Mesenchymal stem cell (in vitro differentiated cells and primary cell): Measurements from ENCODE around the gene EIF3J. TPM values are rescaled to one million over a fixed set of nuclear protein-coding genes. Genes with fewer than 3 reads are reported as not detected.

Experiments used
- DNase-seq: peaks from one replicate; pipeline ENCODE4 v3.0.0-alpha.2; 2013
- H2AFZ ChIP-seq: one replicate; pipeline ENCODE4 v1.6.1; 2013; ENCODE audit warnings: low read depth, mild to moderate bottlenecking, control low read depth, inconsistent platforms, low read length, moderate library complexity
- H2AK5ac ChIP-seq: 2 replicates; pipeline ENCODE4 v1.6.1; 2013; ENCODE audit warnings: low read length, moderate library complexity, mild to moderate bottlenecking, inconsistent platforms; ENCODE audit not compliant: severe bottlenecking
- H2BK120ac ChIP-seq: one replicate; pipeline ENCODE4 v1.6.1; 2013; ENCODE audit warnings: low read depth, mild to moderate bottlenecking, inconsistent platforms, low read length, moderate library complexity
- H2BK12ac ChIP-seq, 2 experiments: one replicate each; pipeline ENCODE4 v1.6.1; 2013; ENCODE audit warnings: inconsistent platforms in 2 of 2, low read length in 2 of 2, mild to moderate bottlenecking in 2 of 2, moderate library complexity in 2 of 2, control low read depth in 1 of 2
- H2BK15ac ChIP-seq: one replicate; pipeline ENCODE4 v1.6.1; 2013; ENCODE audit warnings: mild to moderate bottlenecking, low read depth, inconsistent platforms; ENCODE audit not compliant: poor library complexity, severe bottlenecking
- H2BK5ac ChIP-seq: 2 replicates; pipeline ENCODE4 v1.6.1; 2013; ENCODE audit warnings: low read depth, mild to moderate bottlenecking, low read length, control low read depth, inconsistent platforms; ENCODE audit not compliant: poor library complexity, severe bottlenecking
- H3K14ac ChIP-seq, 2 experiments: one replicate each; pipeline ENCODE4 v1.6.1; 2013; ENCODE audit warnings: inconsistent platforms in 2 of 2, low read length in 2 of 2, control low read depth in 1 of 2, mild to moderate bottlenecking in 1 of 2, moderate library complexity in 1 of 2
- H3K18ac ChIP-seq, 2 experiments: one replicate each; pipeline ENCODE4 v1.6.1; 2013; ENCODE audit warnings: inconsistent platforms in 2 of 2, low read length in 2 of 2, control low read depth in 1 of 2, low read depth in 1 of 2, mild to moderate bottlenecking in 1 of 2
- H3K23ac ChIP-seq, 2 experiments: one replicate each; pipeline ENCODE4 v1.6.1; 2013; ENCODE audit warnings: inconsistent platforms in 2 of 2, low read length in 2 of 2, mild to moderate bottlenecking in 2 of 2, moderate library complexity in 2 of 2, control low read depth in 1 of 2
- H3K27ac ChIP-seq: 2 replicates; pipeline ENCODE4 v1.5.1; 2013; ENCODE audit warnings: mild to moderate bottlenecking, moderate library complexity, low read length, control low read depth, inconsistent platforms; ENCODE audit not compliant: poor library complexity, severe bottlenecking
- H3K27me3 ChIP-seq, 2 experiments: 2 replicates each; pipeline versions ENCODE4 v1.6.1 to v1.7.0; 2013; ENCODE audit warnings: low read length in 2 of 2, mild to moderate bottlenecking in 2 of 2, moderate library complexity in 2 of 2, control low read depth in 1 of 2, inconsistent platforms in 1 of 2; ENCODE audit not compliant: control insufficient read depth in 1 of 2, insufficient read depth in 1 of 2
- H3K36me3 ChIP-seq, 2 experiments: 2 replicates each; pipeline versions ENCODE4 v1.6.1 to v1.7.0; 2013; ENCODE audit warnings: low read length in 2 of 2, control low read depth in 1 of 2, inconsistent platforms in 1 of 2, low read depth in 1 of 2, mild to moderate bottlenecking in 1 of 2; ENCODE audit not compliant: insufficient read depth in 2 of 2, control insufficient read depth in 1 of 2
- H3K4ac ChIP-seq, 2 experiments: one replicate each; pipeline ENCODE4 v1.6.1; 2013; ENCODE audit warnings: inconsistent platforms in 2 of 2, low read length in 2 of 2, mild to moderate bottlenecking in 2 of 2, moderate library complexity in 2 of 2, control low read depth in 1 of 2, low read depth in 1 of 2
- H3K4me1 ChIP-seq: 2 replicates; pipeline ENCODE4 v1.6.1; 2013; ENCODE audit warnings: low read depth, low read length, control low read depth; ENCODE audit not compliant: control insufficient read depth, insufficient read depth
- H3K4me2 ChIP-seq: 2 replicates; pipeline ENCODE4 v1.6.1; 2013; ENCODE audit warnings: low read length, mild to moderate bottlenecking, inconsistent platforms; ENCODE audit not compliant: poor library complexity, severe bottlenecking
- H3K4me3 ChIP-seq, 2 experiments: 2 replicates each; pipeline versions ENCODE4 v1.5.1 to v1.7.0; 2013; ENCODE audit warnings: low read length in 2 of 2, mild to moderate bottlenecking in 2 of 2, control low read depth in 1 of 2, low read depth in 1 of 2; ENCODE audit not compliant: insufficient read depth in 1 of 2
- H3K79me1 ChIP-seq: replicated peaks from 2 replicates; pipeline ENCODE4 v1.6.1; 2013; ENCODE audit warnings: mild to moderate bottlenecking, control low read depth, low read length, inconsistent platforms; ENCODE audit not compliant: poor library complexity, severe bottlenecking
- H3K9ac ChIP-seq: 2 replicates; pipeline ENCODE4 v1.7.0; 2013; ENCODE audit warnings: mild to moderate bottlenecking, low read length, moderate library complexity
- H3K9me3 ChIP-seq: 2 replicates; pipeline ENCODE4 v1.7.0; 2013; ENCODE audit warnings: mild to moderate bottlenecking, low read length; ENCODE audit not compliant: control insufficient read depth
- H4K8ac ChIP-seq: one replicate; pipeline ENCODE4 v1.6.1; 2013; ENCODE audit warnings: inconsistent platforms, mild to moderate bottlenecking, low read length, moderate library complexity
- H4K91ac ChIP-seq: one replicate; pipeline ENCODE4 v1.6.1; 2013; ENCODE audit warnings: mild to moderate bottlenecking, low read length, inconsistent platforms
- WGBS: methylation state at CpG from one replicate; pipeline ENCODE4 v1.1.7; 2013; ENCODE audit warnings: mixed read lengths; 5-methylcytosine and 5-hydroxymethylcytosine counted together
- polyA plus RNA-seq, 2 experiments: library from polyadenylated mRNA; stranded (reverse); fragments of 200-250 nt; gene quantifications; one replicate each; pipeline ENCODE4 v1.2.3, GENCODE V29; 2013

Gene EIF3J, protein sequence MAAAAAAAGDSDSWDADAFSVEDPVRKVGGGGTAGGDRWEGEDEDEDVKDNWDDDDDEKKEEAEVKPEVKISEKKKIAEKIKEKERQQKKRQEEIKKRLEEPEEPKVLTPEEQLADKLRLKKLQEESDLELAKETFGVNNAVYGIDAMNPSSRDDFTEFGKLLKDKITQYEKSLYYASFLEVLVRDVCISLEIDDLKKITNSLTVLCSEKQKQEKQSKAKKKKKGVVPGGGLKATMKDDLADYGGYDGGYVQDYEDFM
- 46.4 TPM for polyA plus RNA-seq (2013, experiment 1 of 2)
- 48.4 TPM for polyA plus RNA-seq (2013, experiment 2 of 2)

DNA sequence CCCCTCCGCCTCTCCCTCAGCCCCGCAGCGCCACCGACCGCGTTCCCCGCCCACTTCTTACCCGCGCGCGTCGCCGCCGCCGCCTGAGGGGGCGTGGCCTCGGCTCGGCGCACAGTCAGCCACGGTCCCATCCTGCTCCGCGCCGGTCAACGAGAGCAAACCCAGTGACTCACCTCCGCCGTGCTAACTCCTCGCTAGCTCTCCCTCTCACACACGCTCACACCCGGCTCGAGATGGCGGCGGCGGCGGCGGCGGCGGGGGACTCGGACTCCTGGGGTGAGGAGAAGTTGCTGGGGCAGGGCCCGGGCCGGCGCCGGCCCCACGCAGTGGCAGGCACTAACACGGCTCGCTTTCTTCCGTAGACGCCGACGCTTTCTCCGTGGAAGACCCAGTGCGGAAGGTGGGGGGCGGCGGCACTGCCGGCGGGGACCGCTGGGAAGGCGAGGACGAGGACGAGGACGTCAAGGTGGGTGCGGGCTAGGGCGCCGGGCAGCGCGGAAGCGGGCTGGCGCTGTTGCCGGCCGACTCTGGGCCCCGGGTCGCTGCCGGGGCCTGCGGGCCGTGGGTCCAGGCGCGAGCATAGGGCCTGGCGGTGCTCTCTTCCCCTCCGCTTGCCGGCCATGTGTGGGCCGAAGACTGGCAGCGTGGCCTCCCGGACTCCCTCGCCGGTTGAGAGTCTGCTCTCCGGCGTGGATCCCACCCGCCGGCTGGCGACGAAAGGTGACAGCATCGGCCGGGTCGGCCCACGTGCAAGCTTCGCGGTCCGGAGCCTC is at the start of gene EIF3J:
TSS of gene EIF3J (plus strand) at position 186 of the 773 bp plus-strand sequence. CDS start at position 234, 48 bp downstream.
- peak within 1 kb of the TSS; percentile 78 for H4K8ac ChIP-seq
- peak within 1 kb of the TSS; percentile 20 to 91 for H3K4ac ChIP-seq
- peak within 1 kb of the TSS; percentile 54 for H2AFZ ChIP-seq
- no peaks in the 10 kb centered on the region for H3K27me3 ChIP-seq
- peak within 1 kb of the TSS; percentile 98 for H3K9ac ChIP-seq
- peak within 1 kb of the TSS in 1 of 2 experiments; percentile 97 for H3K14ac ChIP-seq
- H3K9me3 ChIP-seq = no peaks in the 10 kb centered on the region
- peak within 1 kb of the TSS; percentile 71 for H2BK120ac ChIP-seq
- H3K79me1 ChIP-seq = peaks cover 8% of the 10 kb centered on the region
- H2BK12ac ChIP-seq = peak within 1 kb of the TSS in 1 of 2 experiments; percentile 21
- peaks cover 11% of the 10 kb centered on the region for H3K4me1 ChIP-seq
- H3K23ac ChIP-seq = peak within 1 kb of the TSS in 1 of 2 experiments; percentile 94
- peak within 1 kb of the TSS; percentile 88 to 93 for H3K4me3 ChIP-seq
- 2% methylated on average over 47 of the region's 97 CpGs for WGBS
- H2BK15ac ChIP-seq = peak within 1 kb of the TSS; percentile 92
- H4K91ac ChIP-seq = peak within 1 kb of the TSS; percentile 53
- H2AK5ac ChIP-seq = peak within 1 kb of the TSS; percentile 31
- H3K36me3 ChIP-seq = peaks cover 12 to 40% of the 10 kb centered on the region in 2 experiments
- peak; percentile 97 for DNase-seq
- H2BK5ac ChIP-seq = peak within 1 kb of the TSS; percentile 84
- H3K27ac ChIP-seq = peak within 1 kb of the TSS; percentile 97
- peak within 1 kb of the TSS; percentile 92 to 93 for H3K18ac ChIP-seq
- H3K4me2 ChIP-seq = peak within 1 kb of the TSS; percentile 78

DNA sequence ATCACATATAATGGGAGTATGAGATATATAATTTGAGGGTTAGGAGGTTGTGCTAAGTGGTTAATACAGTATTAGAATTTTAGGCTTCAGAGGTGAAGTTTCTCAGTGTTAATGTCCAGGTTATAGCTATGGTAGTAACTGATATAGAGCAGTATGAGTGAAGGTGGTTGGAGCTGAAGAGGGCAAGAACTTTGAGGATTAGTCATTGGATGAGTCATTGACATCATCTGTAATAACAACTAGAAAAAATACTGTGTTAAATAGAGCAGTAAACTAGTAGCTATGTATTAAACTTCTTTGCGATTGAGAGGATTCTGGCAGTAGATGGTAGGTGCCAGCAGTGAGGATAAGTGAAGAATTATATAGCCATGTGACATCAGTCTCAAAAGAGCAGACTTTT is 47.5 kb upstream of the EIF3J start:
- H3K18ac ChIP-seq = no peak overlapping the region
- H3K14ac ChIP-seq = no peak overlapping the region
- H2AK5ac ChIP-seq = no peak overlapping the region
- no peaks in the 10 kb centered on the region for H3K9me3 ChIP-seq
- no peak overlapping the region for H2BK15ac ChIP-seq
- no peak overlapping the region for H3K4me2 ChIP-seq
- H3K4me1 ChIP-seq = peaks cover 7% of the 10 kb centered on the region
- H2AFZ ChIP-seq = no peak overlapping the region
- no peak overlapping the region for H2BK12ac ChIP-seq
- H4K91ac ChIP-seq = no peak overlapping the region
- H3K4me3 ChIP-seq = no peak overlapping the region
- no peak overlapping the region for H3K4ac ChIP-seq
- H3K23ac ChIP-seq = no peak overlapping the region
- H2BK5ac ChIP-seq = peak overlapping the region; percentile 54
- 68% methylated on average over 1 of the region's 1 CpG for WGBS
- H4K8ac ChIP-seq = no peak overlapping the region
- H3K9ac ChIP-seq = no peak overlapping the region
- peaks cover 8% of the 10 kb centered on the region for H3K79me1 ChIP-seq
- peak overlapping the region; percentile 96 for H3K27ac ChIP-seq
- no peaks in the 10 kb centered on the region for H3K27me3 ChIP-seq
- H3K36me3 ChIP-seq = peaks cover 6 to 65% of the 10 kb centered on the region in 2 experiments
- DNase-seq = peak; percentile 77
- H2BK120ac ChIP-seq = no peak overlapping the region

DNA sequence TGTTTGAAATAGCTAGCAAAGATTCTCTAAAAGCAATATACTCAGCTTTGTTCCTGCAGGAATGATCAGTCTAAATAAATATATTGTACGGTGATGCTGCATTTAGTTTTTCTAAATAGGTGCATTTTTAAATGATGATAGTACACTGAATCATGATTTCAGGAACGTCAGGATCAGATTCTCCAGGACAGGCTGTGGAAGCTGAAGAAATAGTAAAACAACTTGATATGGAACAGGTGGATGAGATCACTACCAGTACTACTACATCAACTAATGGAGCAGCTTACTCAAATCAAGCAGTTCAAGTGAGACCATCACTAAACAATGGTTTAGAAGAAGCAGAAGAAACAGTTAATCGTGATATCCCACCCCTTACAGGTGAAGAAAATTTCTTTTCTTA is 46.3 kb upstream of the EIF3J start:
- Histone ChIP-seq H2AFZ (no peak overlapping the region), H2BK15ac (no peak overlapping the region), H3K4me2 (no peak overlapping the region), H2BK12ac (no peak overlapping the region), H3K27me3 (no peaks in the 10 kb centered on the region), H3K4ac (no peak overlapping the region), H3K4me1 (peaks cover 9% of the 10 kb centered on the region), H3K4me3 (no peak overlapping the region), H3K9ac (no peak overlapping the region), H2BK120ac (no peak overlapping the region), H3K27ac (peak overlapping the region; percentile 94), H3K23ac (no peak overlapping the region), H2BK5ac (no peak overlapping the region), H3K14ac (no peak overlapping the region), H3K9me3 (no peaks in the 10 kb centered on the region), H3K79me1 (peaks cover 13% of the 10 kb centered on the region), H4K91ac (no peak overlapping the region), H4K8ac (no peak overlapping the region), H2AK5ac (no peak overlapping the region), H3K36me3 (peaks cover 9 to 54% of the 10 kb centered on the region in 2 experiments), H3K18ac (no peak overlapping the region)
- WGBS = 39% methylated on average over 2 of the region's 3 CpGs
- DNase-seq = peak; percentile 14

DNA sequence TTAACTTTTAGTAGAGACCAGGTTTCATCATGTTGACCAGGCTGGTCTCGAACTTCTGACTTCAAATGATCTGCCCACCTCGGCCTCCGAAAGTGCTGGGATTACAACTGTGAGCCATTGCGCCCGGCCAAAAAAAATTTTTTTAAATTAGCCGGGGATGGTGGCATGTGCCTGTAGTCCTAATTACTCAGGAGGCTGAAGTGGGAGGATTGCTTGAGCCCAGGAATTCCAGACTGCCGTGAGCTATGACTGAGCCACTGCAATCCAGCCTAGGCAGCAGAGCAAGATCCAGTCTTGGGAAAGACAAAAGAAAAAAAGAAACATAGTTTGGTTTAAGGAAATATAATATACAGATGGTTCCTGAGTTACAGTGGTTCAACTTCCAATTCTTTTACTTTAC is 44.9 kb upstream of the EIF3J start:
- H2BK120ac ChIP-seq = no peak overlapping the region
- H3K9me3 ChIP-seq = no peaks in the 10 kb centered on the region
- no peak overlapping the region for H3K27ac ChIP-seq
- no peak for DNase-seq
- H2BK15ac ChIP-seq = no peak overlapping the region
- no peak overlapping the region for H2BK5ac ChIP-seq
- no peak overlapping the region for H2BK12ac ChIP-seq
- H2AFZ ChIP-seq = no peak overlapping the region
- H3K18ac ChIP-seq = no peak overlapping the region
- no peak overlapping the region for H3K14ac ChIP-seq
- no peaks in the 10 kb centered on the region for H3K27me3 ChIP-seq
- H3K4ac ChIP-seq = no peak overlapping the region
- H3K4me3 ChIP-seq = no peak overlapping the region
- H2AK5ac ChIP-seq = peak overlapping the region; percentile 97
- H4K8ac ChIP-seq = no peak overlapping the region
- WGBS = 96% methylated on average over 7 of the region's 7 CpGs
- H4K91ac ChIP-seq = no peak overlapping the region
- peaks cover 12% of the 10 kb centered on the region for H3K4me1 ChIP-seq
- H3K79me1 ChIP-seq = peaks cover 17% of the 10 kb centered on the region
- no peak overlapping the region for H3K23ac ChIP-seq
- H3K9ac ChIP-seq = no peak overlapping the region
- peaks cover 6 to 52% of the 10 kb centered on the region in 2 experiments for H3K36me3 ChIP-seq
- no peak overlapping the region for H3K4me2 ChIP-seq
